HG03159 (cell line): ENCODE results near the gene LRRC27.

Experiments
- ATAC-seq: cut with Tn5 transposase; IDR thresholded peaks from one replicate; pipeline ENCODE4 v1.9.1; 2021; ENCODE audit warnings: mild to moderate bottlenecking, moderate library complexity; ENCODE audit not compliant: unreplicated experiment

The LRRC27 gene

DNA sequence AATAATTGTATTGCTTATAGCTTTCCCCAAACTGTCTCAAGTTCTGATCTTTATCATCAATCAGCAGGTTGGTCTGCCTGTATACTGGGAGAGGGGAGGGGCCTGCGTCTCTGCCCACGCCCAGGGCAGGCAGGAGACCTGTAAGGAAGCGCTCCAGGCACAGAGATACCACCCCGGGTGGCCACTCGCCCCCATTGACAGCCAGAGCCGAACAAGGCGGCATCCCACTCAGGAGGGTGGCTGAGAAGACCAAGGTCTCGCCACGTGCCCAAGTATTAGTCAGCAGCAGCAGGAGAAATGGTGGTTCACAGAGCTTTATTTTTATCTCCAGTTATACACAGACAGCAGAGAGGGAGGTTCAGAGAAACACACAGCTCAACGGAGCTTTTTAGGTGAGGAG lies 31.4 kb upstream of the LRRC27 start:
- ATAC-seq, result no peak

- ATAC-seq, result no peak
These were observed 30.3 kb upstream of the LRRC27 start for GRCh38 chr10:132301371-132302330.

GRCh38 chr10:132302421-132303310 lies 29.3 kb upstream of the LRRC27 start:
- ATAC-seq, result no peak

DNA sequence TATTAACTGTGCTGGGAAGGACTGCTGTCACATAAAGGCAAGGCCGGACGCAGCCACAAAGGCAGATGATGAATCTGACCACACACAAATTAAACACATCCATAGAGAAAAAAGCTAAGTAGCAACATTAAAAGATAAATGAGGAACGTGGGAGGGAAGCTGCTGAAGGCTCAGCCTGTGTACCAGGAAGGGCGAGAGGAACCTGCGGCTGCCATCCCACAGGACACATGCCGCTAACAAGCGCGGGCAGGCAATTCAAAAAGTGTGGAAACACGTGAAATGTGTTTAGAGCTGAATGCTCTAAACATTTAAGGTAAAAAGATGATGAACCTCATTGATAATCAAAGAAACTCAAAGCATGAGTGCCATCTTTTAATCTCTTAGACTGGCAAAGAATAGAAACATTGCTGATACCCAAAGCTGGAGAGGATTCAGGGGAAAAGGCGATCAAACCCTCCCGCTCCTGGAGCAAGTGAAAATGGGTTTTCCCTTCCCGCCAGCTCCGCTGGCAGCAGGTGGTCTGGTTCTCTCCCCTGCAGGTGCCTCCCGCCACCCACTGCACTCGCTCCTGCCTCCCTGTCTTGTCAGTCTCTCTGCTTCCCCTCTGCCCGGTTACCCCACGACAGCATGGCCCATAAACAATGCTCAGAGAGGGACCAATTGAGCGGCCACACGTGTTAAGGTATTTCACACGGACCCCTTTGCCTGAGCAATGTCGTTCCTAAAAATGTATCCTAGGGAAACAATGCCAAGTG lies 28.5 kb upstream of the LRRC27 start:
- ATAC-seq, result no peak

DNA sequence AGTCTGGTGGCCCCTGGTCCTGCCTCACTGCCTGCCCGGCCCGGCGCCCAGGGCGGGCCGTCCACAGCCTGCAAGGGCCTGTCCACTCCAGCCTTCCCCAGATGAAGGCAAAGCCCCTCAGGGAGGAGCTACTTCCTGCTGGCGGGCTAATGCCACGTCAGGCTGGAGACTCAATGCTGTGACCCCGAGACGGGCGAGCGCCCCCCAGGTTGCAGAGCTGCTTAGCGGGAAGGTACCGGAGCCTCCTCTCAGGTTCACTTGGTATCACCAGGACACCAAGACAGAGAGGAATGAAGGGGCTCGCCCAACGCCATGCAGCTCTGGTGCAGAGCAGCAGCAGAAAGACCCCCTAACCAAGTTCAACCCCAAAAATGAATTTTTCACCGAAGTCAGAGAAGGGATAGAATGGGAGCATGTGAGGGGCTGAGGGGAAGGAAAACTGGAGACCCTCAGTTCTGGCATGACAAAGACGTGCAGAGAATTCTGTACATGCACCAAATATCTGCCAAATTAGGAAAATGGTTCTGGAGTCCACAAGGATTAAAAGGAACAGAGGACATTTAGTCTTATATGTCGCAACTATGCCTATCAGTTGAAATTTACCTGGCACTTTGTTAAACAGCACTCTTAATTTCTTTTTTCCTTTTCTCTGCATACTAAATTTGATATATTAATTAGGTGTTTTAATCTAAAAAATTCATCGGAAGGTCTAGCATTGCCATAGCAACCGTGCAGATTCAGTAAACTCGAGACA lies 27.1 kb upstream of the LRRC27 start:
- ATAC-seq, result no peak

DNA sequence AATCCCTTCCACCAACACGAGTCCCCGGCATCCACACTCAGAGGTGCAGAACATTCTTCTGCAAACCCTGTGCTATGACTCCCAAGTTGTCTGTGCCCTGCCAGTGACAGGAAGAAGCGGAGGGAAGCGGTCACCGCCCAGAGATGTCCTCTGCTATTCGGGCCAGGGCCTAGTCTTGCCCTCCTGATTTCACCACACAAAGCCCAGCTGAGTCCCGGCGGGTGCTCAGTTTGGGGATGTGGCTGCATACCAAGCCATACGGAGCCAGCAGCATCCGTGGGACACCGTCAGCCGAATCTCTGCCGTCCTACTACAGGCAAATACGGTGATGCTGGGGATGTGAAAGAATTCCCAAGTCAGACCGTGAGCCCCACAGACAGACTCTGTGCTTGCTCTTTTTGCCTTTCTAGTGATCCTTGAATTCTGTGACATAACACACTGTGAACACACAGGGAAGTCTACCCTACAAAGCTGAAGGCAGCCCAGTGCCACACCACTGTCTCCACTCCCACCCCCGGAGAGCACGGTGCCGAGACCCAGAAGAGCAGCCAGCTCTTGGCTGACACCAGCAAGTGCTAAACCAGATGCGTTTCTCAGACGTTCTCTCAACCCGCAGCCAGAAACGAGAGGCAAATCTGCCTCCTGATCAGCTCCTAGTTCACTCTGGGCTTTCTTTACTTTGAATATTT lies 26.2 kb upstream of the LRRC27 start:
- no peak for ATAC-seq

DNA sequence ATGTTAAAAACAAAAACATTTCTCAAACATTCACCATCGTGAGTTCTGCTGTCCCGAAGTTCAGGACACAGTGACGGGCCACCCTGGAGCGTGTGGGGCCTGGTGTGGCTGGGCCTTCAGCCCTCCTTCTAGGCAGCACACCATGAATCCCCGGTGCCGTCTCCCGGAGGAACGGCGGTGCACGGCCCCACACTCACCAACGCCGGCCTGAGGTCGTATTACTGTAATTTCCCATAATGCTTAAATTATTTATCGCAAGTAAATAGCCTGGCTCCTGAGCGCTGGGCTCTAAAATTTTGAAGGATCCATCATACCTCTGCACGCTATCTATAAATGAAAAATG lies 25.7 kb upstream of the LRRC27 start:
- ATAC-seq, result no peak

DNA sequence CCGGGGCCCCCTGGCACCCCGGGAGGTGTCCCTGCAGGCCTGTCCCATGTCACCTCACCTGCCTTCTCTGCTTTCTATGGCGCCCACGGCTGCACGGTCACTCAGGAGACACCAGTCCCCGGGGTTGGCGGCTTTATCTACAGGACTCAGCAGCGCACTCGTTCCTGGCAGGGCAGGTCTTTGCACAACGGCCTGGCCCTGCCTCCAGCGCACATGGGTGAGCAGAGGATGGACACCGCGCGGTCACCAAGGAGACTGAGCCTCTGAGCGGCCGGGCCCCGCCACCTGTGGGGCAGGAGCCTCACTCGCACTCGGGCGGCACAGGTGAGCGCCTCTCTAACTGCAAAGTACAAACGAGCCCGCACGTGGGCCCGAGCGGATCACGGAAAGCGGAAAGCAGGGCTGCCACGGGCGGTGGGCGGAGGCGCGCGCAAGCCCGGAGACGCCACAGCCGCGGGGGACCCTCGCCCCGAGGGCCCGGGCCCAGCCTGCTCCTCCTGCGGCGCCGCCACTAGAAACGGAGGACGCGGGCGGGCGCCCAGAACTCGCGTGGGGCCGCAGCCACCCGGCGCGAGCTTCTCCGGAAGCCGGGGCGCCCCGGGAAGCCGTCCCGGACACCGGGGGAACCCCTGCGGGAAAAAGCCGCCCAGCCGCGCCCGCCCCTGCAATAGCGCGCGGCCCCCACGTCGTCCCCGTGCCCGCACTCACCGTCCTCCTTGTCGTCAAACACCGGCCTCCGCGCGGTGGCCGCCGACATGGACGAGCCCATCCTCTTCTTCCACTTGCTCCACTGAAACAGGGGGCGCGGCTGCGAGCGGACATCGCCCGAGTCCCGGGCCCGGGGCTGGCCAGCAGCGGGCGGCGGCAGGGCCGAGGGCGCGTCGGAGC lies 24.9 kb upstream of the LRRC27 start:
- ATAC-seq, result peak; percentile 16

DNA sequence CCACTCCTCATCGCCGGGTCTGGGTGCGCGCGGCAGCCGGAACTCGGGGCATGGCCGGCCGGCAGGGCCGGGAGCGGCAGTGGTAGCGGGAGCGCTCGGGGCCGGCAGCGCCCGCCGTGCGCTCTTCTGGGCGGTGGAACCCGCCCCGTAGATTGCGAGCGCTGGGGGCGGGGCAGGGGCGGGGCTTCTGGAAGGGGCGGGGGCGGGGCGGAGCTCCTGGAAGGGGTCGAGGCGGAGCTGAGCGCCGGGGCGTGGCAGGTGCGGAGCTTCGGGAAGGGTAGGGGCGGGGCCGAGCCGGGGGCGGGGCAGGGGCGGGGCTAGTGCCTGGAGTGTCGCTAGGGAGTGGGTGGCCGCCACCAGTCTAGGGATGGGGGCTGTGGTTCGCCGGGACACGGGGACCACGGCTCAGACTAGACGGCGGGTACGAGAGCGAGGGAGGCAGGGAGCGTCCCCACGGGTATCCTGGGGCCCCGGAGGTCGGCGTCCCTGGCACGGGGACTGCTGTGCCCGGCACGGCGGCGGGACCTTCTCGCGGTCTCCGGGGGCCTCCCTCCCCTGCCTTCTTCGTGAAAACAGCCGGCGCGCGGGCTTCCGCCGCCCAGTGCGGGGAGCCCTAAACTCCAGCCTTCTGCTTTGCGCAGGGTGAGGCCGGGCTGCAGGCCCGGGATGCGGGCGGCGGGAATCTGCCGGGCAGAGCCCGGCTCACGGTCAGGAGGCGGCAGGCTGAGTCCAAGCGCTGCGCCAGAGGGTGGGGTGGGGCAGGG lies 24.0 kb upstream of the LRRC27 start, which contains the start of gene STK32C:
TSS of gene STK32C (minus strand) at position 128 of the 764 bp plus-strand sequence. CDS start at position 11, 117 bp downstream.
- ATAC-seq, result peak; percentile 63

DNA sequence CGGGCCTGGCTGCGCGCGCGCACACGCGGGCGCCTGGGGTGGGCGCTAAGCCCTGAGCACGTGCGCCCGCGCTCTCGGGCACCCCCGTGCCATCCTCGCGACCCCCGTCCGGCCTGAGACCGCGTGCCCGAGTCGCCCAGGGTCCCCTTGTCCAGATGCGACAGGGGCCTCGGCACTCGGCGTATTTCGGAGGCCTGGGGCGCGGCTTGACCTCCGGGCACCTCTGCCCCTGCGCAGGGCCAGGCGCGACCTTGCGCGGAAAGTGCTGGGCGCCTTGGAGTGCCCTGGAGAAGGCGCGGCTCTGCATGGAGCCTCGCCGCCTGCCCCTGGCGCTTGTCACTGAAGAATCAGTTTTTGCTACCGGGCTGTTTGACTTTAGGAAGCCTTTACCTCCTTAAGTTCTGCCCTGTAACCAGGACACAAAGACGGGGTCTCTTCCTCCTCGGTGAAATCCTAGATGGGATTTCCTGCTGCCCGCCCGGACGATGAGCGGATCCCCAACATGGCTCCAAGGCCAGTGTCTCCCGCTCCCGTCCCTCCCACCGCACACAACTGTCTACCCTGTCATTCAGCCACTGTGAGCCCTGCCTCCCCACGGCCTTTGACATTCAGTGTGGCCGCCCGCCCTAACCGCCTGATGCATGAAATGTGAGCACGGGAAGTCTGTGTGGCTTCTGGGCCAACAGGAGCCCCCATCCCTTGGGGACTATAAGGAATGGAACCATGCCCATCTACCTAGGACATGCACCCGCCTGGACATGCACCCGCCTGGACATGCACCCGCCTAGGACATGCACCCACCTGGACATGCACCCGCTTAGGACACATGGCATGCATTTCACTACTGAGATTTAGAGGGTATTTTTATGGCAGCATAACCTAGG lies 23.2 kb upstream of the LRRC27 start:
- no peak for ATAC-seq

DNA sequence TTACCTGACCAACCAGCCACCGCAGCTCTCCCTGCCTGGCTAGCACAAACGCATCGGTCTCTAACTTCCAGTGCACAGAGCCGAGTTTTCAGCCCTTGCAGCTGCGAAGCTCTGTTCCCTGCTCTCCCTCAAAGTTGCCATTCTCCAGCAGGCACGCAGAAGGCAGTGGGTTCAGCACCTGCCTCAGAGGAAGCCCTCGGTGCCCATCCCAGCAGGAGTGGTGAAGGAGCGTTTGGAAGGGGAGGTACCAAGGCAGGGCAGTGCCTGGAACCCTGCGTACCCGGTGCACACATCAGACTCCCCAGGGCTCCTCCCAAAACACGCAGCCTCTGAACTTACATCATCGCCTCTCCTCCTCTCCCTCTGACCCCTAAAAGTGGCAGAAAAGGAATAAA lies 22.5 kb upstream of the LRRC27 start:
- no peak for ATAC-seq

DNA sequence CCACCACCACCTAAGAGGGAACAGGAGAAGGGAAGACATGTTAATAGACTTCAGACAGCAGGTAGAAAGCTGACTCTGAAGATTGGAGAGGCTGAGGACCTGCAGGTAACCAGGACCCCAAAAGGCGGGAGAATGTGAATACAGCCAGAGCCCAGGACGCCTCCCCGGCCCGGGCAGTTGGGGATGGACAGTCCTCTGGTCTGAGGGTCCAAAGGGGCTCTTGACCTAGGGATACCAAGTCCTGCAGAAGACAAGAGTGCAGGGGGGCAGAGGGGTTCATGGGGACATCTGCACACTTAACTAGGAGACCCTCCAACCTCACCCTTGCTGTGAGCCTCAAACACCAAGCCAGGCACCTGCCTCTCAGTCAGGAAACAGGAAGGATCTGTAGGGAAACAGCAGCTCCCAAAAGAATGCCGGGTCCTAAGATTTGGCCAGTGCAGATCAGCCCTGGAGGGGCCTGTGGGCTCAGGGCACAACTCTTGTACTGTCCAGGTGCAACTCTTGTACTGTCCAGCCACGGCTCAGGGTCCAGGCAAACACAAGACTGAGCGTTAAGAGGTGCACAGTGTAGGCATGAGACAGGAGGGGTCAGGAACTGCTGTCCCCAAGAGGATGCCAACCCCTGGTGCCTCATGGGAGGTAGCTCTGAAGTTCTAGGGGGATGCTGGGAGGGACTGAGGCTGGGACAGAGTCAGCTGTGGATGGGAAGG lies 22.0 kb upstream of the LRRC27 start:
- no peak for ATAC-seq

GRCh38 chr10:132310701-132311337 lies 21.2 kb upstream of the LRRC27 start:
- no peak for ATAC-seq

GRCh38 chr10:132311338-132311939 lies 20.6 kb upstream of the LRRC27 start:
- ATAC-seq, result no peak

GRCh38 chr10:132313305-132313704 lies 18.7 kb upstream of the LRRC27 start:
- ATAC-seq, result no peak
